22Rv1 (cell line): Measurements from ENCODE around the gene LCP2.

Source experiments
- ZFX ChIP-seq: fragments of 450-650 bp; IDR thresholded peaks from 2 replicates; pipeline ENCODE4 v1.6.1; 2017; ENCODE audit warnings: antibody characterized with exemption, borderline replicate concordance
- TF ChIP-seq, protein P1 (sequence below): fragments of 450-650 bp; IDR thresholded peaks from 2 replicates; pipeline ENCODE4 v1.5.1; 2017; ENCODE audit warnings: mild to moderate bottlenecking

DNA sequence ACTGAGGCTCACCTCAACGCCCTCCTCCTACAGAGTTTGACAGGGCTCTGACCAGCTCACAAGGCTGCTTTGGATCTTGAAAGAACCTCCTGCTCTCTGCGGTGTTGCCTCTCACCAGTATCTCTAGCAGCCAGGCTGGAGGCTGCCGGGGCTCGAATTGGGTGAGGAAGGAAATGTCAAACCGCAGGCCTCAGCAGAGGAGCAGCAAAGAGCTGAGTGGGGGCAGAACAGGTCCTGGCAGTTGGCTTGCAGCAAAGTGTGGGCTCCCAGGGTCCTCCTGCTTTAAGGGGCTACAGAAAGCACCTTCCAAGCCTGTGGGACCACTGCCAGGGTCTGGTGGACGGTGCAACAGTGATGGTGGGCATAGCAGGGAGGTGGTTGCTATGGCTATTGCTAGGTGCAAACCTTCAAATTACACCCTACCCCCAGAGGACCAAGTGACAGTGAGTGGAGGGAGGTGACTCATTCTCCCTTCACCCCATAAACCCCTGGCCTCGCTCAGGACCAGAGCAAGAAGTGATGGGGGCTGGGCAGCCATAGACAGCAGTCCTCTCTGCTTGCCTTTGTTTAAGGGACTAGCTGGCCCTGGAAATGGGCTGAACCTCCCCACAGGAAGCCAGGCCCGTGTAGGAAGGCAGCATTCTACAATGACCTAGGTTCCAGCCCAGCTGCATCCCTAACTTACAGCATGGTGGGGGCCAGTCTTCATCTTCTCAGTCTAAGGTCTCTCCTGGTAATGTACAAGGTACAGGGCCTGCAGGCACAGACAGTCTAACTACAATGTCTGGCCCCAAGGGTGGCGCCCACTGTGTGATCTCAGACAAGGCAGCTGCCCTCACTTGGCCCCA lies 18.7 kb downstream of the LCP2 start:
- TF ChIP-seq, protein P1, sequence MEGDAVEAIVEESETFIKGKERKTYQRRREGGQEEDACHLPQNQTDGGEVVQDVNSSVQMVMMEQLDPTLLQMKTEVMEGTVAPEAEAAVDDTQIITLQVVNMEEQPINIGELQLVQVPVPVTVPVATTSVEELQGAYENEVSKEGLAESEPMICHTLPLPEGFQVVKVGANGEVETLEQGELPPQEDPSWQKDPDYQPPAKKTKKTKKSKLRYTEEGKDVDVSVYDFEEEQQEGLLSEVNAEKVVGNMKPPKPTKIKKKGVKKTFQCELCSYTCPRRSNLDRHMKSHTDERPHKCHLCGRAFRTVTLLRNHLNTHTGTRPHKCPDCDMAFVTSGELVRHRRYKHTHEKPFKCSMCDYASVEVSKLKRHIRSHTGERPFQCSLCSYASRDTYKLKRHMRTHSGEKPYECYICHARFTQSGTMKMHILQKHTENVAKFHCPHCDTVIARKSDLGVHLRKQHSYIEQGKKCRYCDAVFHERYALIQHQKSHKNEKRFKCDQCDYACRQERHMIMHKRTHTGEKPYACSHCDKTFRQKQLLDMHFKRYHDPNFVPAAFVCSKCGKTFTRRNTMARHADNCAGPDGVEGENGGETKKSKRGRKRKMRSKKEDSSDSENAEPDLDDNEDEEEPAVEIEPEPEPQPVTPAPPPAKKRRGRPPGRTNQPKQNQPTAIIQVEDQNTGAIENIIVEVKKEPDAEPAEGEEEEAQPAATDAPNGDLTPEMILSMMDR: no peak
- TF ChIP-seq ZFX: no peak
